ENCODE measurements around the gene KRT15. TPM values are rescaled to one million over a fixed set of nuclear protein-coding genes. Genes with fewer than 3 reads are reported as not detected.
A peak's percentile ranks its signal among the peaks of the same experiment; 100 is the strongest.

The KRT15 gene
- total RNA-seq, 1 donor from 2014 or later = 0.32 TPM

DNA sequence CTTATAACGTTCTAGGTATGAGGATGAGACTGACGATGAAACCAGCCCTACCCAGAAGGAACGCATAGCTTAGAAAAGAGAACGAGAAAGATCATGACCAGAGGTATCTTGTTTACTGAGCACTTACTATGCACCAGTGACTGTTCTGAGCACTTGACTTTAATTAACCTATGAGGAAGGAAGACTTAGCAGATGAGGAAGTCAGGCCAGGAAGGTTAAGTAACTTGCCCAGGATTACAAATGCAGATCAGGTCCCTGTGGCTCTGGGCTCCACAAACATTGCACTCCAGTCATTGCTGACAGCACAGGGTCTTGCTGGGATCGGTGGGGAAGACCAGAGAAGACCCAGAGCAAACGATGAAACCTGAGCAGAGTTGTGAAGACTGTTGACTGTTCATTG lies 20.4 kb downstream of the KRT15 start:
- intact Hi-C loops (cut with DNase I) = no loop called here
- H3K9me3 ChIP-seq = no peaks in the 10 kb centered on the region
- TF ChIP-seq, protein P1, sequence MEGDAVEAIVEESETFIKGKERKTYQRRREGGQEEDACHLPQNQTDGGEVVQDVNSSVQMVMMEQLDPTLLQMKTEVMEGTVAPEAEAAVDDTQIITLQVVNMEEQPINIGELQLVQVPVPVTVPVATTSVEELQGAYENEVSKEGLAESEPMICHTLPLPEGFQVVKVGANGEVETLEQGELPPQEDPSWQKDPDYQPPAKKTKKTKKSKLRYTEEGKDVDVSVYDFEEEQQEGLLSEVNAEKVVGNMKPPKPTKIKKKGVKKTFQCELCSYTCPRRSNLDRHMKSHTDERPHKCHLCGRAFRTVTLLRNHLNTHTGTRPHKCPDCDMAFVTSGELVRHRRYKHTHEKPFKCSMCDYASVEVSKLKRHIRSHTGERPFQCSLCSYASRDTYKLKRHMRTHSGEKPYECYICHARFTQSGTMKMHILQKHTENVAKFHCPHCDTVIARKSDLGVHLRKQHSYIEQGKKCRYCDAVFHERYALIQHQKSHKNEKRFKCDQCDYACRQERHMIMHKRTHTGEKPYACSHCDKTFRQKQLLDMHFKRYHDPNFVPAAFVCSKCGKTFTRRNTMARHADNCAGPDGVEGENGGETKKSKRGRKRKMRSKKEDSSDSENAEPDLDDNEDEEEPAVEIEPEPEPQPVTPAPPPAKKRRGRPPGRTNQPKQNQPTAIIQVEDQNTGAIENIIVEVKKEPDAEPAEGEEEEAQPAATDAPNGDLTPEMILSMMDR (IDR thresholded peaks at IDR 0.05) = no peak
- H3K36me3 ChIP-seq = no peaks in the 10 kb centered on the region
- no peaks in the 10 kb centered on the region for H3K27me3 ChIP-seq
- H3K4me1 ChIP-seq = no peaks in the 10 kb centered on the region
- H3K27ac ChIP-seq = no peak overlapping the region
- H3K4me3 ChIP-seq = no peak overlapping the region
- DNase-seq (ENCODE audit: low spot score in 2 of 2) = no peak

DNA sequence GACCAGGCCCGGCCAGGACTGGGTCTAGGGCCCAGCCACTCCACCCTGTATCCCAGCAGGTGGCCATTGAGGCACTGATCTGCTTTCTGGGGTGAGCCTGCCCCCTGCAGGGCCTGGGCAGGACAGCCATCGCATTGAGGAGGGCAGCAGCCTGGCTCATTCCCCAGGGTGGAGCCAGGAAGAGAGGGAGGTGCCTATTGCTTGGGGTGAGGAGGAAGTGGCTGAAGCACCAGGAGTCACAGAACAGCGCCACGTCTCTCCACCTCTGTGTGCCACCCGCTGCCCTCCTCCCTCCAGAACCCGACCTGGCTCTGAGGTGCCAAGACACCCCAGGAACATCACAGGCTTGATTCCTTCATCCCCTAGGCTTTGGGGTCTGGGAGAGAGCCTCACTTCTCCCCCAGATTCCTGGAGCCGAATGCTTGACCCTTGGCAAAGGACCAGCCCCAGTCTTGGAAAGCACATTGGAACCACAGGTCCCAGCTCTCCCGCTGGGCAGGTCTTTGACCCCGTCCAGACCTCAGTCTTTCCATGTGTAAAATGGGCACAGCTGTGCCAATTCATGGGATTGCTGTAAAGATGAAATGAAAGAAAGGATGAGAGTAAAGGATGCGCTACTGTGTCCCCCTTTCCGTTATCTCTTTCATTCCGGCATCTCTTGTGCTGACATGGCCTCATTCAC lies 21.7 kb downstream of the KRT15 start:
- intact Hi-C loops (cut with DNase I) = no loop called here
- H3K27me3 ChIP-seq = no peaks in the 10 kb centered on the region
- DNase-seq (ENCODE audit: low spot score in 2 of 2) = peak; percentile 23 to 71
- H3K4me3 ChIP-seq = no peak overlapping the region
- H3K9me3 ChIP-seq = no peaks in the 10 kb centered on the region
- no peaks in the 10 kb centered on the region for H3K36me3 ChIP-seq
- TF ChIP-seq, protein P1 (IDR thresholded peaks at IDR 0.05) = peak in 2 of 3 experiments; percentile 38 to 41
- no peaks in the 10 kb centered on the region for H3K4me1 ChIP-seq
- H3K27ac ChIP-seq = no peak overlapping the region

DNA sequence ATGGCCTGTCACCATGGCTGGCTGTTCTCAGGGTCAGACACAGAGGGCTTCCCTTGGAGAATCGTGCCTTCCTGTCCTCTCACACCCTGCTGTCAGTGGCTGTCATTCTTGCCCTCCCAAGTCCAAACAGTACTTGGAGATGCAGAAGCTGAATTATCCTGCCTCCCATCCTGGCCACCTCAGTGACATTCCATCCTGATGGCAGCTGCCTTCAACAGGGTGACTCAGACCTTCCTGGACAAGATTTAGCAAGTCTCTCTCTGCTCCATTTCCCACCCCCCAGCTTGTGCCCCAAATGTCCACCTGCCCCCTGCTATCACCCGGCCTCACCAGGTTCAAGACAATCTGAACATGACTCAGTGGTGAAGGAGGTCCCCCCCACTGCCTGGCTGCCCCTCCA lies 24.2 kb downstream of the KRT15 start:
- H3K9me3 ChIP-seq = no peaks in the 10 kb centered on the region
- DNase-seq (ENCODE audit: low spot score in 2 of 2) = no peak
- intact Hi-C loops (cut with DNase I) = no loop called here

DNA sequence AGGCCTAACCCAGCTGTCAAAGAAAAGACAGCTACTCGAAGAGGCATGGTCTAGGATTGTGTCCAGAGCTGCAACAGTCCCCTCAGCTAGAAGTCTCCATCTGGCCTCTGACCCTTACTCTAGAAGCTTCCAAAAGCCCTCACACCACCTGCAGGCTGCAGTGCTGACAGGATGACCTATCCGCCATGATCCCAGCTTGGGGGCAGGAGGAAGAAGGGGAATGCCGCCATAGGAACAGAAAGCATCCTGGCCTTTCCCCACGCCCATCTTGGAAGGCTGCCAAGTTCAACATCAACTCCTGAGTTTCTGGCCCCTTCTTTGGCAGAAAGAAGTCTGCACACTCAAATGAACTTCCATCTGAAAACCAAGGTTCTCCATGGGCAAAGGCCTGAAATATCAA lies 25.9 kb downstream of the KRT15 start:
- no peak for DNase-seq (ENCODE audit: low spot score in 2 of 2)
- Histone ChIP-seq H3K4me3 (no peak overlapping the region), H3K9me3 (no peaks in the 10 kb centered on the region), H3K27ac (no peak overlapping the region), H3K27me3 (no peaks in the 10 kb centered on the region), H3K36me3 (no peaks in the 10 kb centered on the region), H3K4me1 (no peaks in the 10 kb centered on the region)
- intact Hi-C loops (cut with DNase I) = no loop called here
- TF ChIP-seq, protein P1 (IDR thresholded peaks at IDR 0.05) = no peak

More for the DNA sequence above, 24.2 kb downstream of the KRT15 start:
- H3K27me3 ChIP-seq = no peaks in the 10 kb centered on the region
- no peaks in the 10 kb centered on the region for H3K4me1 ChIP-seq
- no peaks in the 10 kb centered on the region for H3K36me3 ChIP-seq
- H3K27ac ChIP-seq = no peak overlapping the region
- TF ChIP-seq, protein P1 (IDR thresholded peaks at IDR 0.05) = no peak
- no peak overlapping the region for H3K4me3 ChIP-seq

DNA sequence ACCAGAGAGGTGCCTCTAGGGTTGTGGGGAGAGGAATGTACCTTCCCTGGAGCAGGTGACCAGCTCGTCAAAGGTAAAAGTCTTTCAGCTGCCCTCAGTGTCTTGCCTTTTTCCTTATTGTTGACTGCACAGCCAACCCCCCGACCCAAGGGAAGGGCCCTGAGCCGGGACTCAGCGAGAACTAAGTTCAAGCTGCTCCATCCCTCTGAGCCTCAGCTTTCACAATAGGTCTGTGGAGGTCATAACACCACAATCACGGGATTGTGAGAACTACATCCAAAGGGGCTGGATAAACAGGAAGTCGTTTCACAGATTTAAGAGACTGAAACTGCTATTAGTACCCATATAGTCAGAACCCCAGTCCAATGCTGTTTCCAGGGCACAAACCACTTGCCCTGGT lies 26.3 kb downstream of the KRT15 start:
- Histone ChIP-seq H3K4me1 (no peaks in the 10 kb centered on the region), H3K27ac (no peak overlapping the region), H3K36me3 (no peaks in the 10 kb centered on the region), H3K27me3 (no peaks in the 10 kb centered on the region), H3K4me3 (no peak overlapping the region), H3K9me3 (no peaks in the 10 kb centered on the region)
- intact Hi-C loops (cut with DNase I) = no loop called here
- DNase-seq (ENCODE audit: low spot score in 2 of 2) = no peak
- TF ChIP-seq, protein P1 (IDR thresholded peaks at IDR 0.05) = no peak

DNA sequence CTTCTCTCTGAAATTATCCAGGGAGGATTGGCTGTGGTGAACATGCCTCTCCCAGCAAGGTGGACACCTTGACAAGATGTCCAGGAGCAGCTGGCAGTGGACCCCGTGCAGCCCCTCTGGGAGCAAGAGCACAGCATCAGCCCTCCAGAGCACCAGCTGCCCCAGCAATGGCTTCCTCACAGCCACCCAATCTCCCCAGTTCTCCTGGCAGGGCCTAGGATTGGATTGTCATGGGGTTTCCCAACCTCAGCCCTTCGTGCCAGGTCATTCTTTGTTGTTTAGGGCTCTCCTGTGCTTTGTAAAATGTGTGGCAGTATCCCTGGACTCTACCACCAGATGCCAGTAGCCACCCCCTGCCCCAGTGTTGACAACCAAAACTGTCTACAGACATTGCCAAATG lies 27.2 kb downstream of the KRT15 start:
- TF ChIP-seq, protein P1 (IDR thresholded peaks at IDR 0.05) = no peak
- intact Hi-C loops (cut with DNase I) = no loop called here
- Histone ChIP-seq H3K27me3 (no peaks in the 10 kb centered on the region), H3K36me3 (no peaks in the 10 kb centered on the region), H3K4me3 (no peak overlapping the region), H3K4me1 (no peaks in the 10 kb centered on the region), H3K27ac (no peak overlapping the region), H3K9me3 (no peaks in the 10 kb centered on the region)
- DNase-seq (ENCODE audit: low spot score in 2 of 2) = no peak
